Astrocyte of the cerebellum (primary cell): ENCODE measurements around the gene CCNH.

Experiments
- DNase-seq: peaks from one replicate; pipeline ENCODE4 v3.0.0-alpha.2; 2011; ENCODE audit warnings: low read depth
- H3K4me3 ChIP-seq: 2 replicates; pipeline ENCODE4 v1.5.1; 2011; ENCODE audit warnings: mild to moderate bottlenecking, low read depth, low read length, moderate library complexity
- CTCF ChIP-seq: IDR thresholded peaks from 2 replicates; pipeline ENCODE4 v1.5.1; 2012; ENCODE audit warnings: low read length, low read depth, moderate library complexity, mild to moderate bottlenecking; ENCODE audit errors: missing control alignments
- in situ Hi-C: cut with HindIII; loops from 2 replicates; pipeline ENCODE4 v1.10.0; 2017; ENCODE audit warnings: low sequenced_read_pairs

Gene CCNH

DNA sequence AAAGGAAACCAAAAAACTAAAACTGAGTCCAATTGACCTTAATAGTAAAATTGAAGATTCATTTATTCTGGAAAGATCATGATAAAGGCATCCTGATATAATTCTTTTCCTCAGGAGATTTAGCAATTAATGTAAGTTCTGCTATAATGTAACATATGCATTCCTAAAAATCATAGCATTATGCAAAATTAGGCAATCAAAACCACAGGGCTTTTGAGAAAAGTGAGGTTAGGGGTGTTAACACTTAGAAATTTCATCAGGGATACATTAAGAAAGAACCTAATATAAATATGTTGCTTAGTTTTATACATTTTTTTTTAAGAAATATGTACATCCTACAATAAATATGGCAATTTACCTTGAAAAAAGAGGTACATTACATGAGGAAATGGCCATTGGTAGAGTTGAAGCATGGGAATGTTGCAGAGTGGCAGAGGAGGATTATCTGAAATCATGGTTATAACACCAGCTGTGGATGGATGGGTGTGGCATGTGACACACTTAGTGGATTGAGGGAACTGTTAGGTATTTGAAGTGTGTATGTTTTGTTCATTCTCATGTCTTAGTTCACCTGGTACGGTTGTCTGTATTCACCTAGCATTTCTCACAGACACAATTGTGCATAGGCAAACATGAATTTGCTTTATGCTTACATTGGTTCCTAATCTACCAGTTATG, 51.1 kb downstream of the CCNH start:
- no peak overlapping the region for H3K4me3 ChIP-seq
- TF ChIP-seq CTCF: no peak
- DNase-seq: no peak
- in situ Hi-C loops: no loop called here

- TF ChIP-seq CTCF: no peak
- in situ Hi-C loops: no loop called here
- no peak overlapping the region for H3K4me3 ChIP-seq
- peak; percentile 15 for DNase-seq
These were observed 51.7 kb downstream of the CCNH start for GRCh38 chr5:87361031-87361445.

DNA sequence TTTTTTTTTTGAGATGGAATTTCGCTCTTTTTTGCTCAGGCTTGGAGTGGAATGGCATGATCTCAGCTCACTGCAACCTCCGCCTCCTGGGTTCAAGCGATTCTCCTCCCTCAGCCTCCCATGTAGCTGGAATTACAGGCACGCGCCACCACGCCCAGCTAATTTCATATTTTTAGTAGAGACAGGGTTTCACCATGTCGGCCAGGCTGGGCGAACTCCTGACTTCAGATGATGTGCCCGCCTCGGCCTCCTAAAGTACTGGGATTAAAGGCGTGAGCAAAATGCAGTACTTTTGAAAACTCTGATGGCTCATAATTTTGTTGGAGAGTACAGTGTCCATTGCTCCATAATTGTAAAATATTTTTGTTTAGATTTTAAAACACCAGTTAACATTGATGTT, 52.6 kb downstream of the CCNH start:
- TF ChIP-seq CTCF: no peak
- in situ Hi-C loops: no loop called here
- DNase-seq: no peak
- no peak overlapping the region for H3K4me3 ChIP-seq

DNA sequence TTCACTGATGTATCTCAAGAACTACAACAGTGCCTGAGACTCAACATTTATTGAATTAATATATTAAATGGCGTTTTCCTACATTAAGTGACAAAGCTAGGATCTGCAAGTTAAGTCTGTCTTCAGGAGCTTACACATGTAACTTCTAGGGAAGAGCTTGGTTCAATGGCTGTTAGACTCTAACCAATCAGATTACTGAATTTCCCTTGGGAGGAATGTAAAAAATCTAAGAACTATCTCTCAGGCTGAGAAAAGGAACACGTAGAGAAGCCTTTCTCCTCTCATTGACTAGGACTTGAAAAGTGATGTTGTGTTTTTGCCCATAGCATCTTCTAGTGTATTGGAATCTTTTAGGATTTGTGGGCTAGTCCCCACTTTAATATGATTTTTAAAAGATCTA, 53.6 kb downstream of the CCNH start:
- no peak for TF ChIP-seq CTCF
- in situ Hi-C loops: no loop called here

GRCh38 chr5:87354496-87354895, 58.2 kb downstream of the CCNH start:
- H3K4me3 ChIP-seq: no peak overlapping the region
- no peak for TF ChIP-seq CTCF
- DNase-seq: no peak
- in situ Hi-C loops: no loop called here

More for the DNA sequence above, 53.6 kb downstream of the CCNH start:
- DNase-seq: no peak
- H3K4me3 ChIP-seq: no peak overlapping the region

- no peak for TF ChIP-seq CTCF
- DNase-seq: peak; percentile 8
- no peak overlapping the region for H3K4me3 ChIP-seq
- in situ Hi-C loops: no loop called here
These were observed 64.9 kb downstream of the CCNH start for GRCh38 chr5:87347841-87348240.
